ENCODE results near the gene CCDC6.

- TF ChIP-seq CTCF (conservative IDR thresholded peaks at IDR 0.05; ENCODE audit: low read length) (no peak), EZH2phosphoT487 (IDR thresholded peaks at IDR 0.05; ENCODE audit: borderline replicate concordance, low read depth, low read length) (no peak)
Measured at GRCh38 chr10:59852670-59853069, 53.7 kb downstream of the CCDC6 start.

Data from OCI-LY7 (cell line).